Neutrophil (primary cell): ENCODE results near the gene G6PC3.

Experiments used
- H3K27ac ChIP-seq: fragments of 200-600 bp; sonication (generic); 2 replicates; pipeline ENCODE4 v1.5.1; 2016; ENCODE audit warnings: mild to moderate bottlenecking, moderate library complexity
- H3K27me3 ChIP-seq: fragments of 200-600 bp; sonication (generic); 2 replicates; pipeline ENCODE4 v1.6.0; 2016; ENCODE audit warnings: mild to moderate bottlenecking
- H3K36me3 ChIP-seq: fragments of 200-600 bp; sonication (generic); 2 replicates; pipeline ENCODE4 v1.5.1; 2017
- H3K4me1 ChIP-seq, 2 experiments: fragments of 200-600 bp in 1 of 2; sonication (generic) in 1 of 2; 1 replicate in 1 of 2; 2 replicates in 1 of 2; pipeline versions ENCODE4 v1.5.1 to v1.6.1; 2013 to 2016; ENCODE audit warnings: low read depth in 1 of 2, low read length in 1 of 2, mild to moderate bottlenecking in 1 of 2, moderate library complexity in 1 of 2; ENCODE audit not compliant: control insufficient read depth in 1 of 2, insufficient read depth in 1 of 2
- H3K4me3 ChIP-seq, 2 experiments: fragments of 200-600 bp in 1 of 2; sonication (generic) in 1 of 2; 1 replicate in 1 of 2; 2 replicates in 1 of 2; pipeline ENCODE4 v1.5.1; 2013 to 2016; ENCODE audit warnings: low read depth in 1 of 2, low read length in 1 of 2, mild to moderate bottlenecking in 1 of 2, moderate library complexity in 1 of 2
- H3K9me3 ChIP-seq: fragments of 200-600 bp; sonication (generic); 2 replicates; pipeline ENCODE4 v1.5.1; 2016
- TF ChIP-seq, protein P1 (sequence below): fragments of 200-600 bp; sonication (generic); IDR thresholded peaks from 2 replicates; pipeline ENCODE4 v1.5.1; 2016; ENCODE audit warnings: antibody characterized with exemption

G6PC3 gene

DNA sequence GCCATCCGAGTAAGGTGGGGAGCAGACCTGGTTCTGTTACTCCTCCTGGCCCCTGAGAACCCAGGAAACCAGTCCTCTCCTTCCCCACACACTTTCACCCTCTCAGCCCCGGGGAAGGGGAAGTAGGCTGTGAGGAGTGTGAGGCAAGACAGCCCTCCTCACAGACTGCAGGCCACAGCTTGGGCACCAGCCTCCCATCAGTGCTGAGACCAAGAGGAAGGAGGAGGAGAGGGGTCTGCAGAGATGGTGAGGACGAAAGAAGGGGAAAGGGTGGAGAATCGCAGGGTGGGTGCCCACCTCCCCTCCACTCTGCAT lies 7.0 kb downstream of the G6PC3 start:
- peak overlapping the region; percentile 82 for H3K27ac ChIP-seq
- no peaks in the 10 kb centered on the region for H3K27me3 ChIP-seq
- H3K9me3 ChIP-seq: no peaks in the 10 kb centered on the region
- TF ChIP-seq, protein P1, sequence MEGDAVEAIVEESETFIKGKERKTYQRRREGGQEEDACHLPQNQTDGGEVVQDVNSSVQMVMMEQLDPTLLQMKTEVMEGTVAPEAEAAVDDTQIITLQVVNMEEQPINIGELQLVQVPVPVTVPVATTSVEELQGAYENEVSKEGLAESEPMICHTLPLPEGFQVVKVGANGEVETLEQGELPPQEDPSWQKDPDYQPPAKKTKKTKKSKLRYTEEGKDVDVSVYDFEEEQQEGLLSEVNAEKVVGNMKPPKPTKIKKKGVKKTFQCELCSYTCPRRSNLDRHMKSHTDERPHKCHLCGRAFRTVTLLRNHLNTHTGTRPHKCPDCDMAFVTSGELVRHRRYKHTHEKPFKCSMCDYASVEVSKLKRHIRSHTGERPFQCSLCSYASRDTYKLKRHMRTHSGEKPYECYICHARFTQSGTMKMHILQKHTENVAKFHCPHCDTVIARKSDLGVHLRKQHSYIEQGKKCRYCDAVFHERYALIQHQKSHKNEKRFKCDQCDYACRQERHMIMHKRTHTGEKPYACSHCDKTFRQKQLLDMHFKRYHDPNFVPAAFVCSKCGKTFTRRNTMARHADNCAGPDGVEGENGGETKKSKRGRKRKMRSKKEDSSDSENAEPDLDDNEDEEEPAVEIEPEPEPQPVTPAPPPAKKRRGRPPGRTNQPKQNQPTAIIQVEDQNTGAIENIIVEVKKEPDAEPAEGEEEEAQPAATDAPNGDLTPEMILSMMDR: no peak
- H3K36me3 ChIP-seq: peaks cover 69% of the 10 kb centered on the region
- H3K4me1 ChIP-seq: peaks cover 14 to 17% of the 10 kb centered on the region in 2 experiments
- H3K4me3 ChIP-seq: no peak overlapping the region

DNA sequence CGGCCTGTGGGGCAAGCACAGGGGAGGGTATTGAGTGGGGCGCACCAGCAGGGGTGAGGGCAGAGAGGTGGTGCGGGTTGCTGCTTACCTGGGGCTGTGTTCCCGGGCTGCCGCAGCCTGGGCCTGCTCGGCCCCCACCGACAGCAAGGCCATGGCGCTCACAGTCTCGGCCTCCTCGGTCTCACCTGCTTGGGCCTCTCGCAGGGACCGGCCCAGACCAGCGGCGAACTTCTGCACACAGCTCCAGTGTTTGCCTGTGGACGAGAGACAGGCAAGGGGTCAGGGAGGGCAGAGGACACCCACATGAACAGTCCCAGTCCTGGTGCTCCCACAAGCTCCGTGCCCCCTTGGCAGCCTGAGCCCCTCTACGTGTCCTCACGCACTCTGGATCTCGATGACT lies 7.9 kb downstream of the G6PC3 start:
- H3K36me3 ChIP-seq: peaks cover 78% of the 10 kb centered on the region
- no peak overlapping the region for H3K4me3 ChIP-seq
- H3K4me1 ChIP-seq: peaks cover 14 to 17% of the 10 kb centered on the region in 2 experiments
- peak overlapping the region; percentile 82 for H3K27ac ChIP-seq
- no peaks in the 10 kb centered on the region for H3K9me3 ChIP-seq
- H3K27me3 ChIP-seq: no peaks in the 10 kb centered on the region
- TF ChIP-seq, protein P1: no peak

DNA sequence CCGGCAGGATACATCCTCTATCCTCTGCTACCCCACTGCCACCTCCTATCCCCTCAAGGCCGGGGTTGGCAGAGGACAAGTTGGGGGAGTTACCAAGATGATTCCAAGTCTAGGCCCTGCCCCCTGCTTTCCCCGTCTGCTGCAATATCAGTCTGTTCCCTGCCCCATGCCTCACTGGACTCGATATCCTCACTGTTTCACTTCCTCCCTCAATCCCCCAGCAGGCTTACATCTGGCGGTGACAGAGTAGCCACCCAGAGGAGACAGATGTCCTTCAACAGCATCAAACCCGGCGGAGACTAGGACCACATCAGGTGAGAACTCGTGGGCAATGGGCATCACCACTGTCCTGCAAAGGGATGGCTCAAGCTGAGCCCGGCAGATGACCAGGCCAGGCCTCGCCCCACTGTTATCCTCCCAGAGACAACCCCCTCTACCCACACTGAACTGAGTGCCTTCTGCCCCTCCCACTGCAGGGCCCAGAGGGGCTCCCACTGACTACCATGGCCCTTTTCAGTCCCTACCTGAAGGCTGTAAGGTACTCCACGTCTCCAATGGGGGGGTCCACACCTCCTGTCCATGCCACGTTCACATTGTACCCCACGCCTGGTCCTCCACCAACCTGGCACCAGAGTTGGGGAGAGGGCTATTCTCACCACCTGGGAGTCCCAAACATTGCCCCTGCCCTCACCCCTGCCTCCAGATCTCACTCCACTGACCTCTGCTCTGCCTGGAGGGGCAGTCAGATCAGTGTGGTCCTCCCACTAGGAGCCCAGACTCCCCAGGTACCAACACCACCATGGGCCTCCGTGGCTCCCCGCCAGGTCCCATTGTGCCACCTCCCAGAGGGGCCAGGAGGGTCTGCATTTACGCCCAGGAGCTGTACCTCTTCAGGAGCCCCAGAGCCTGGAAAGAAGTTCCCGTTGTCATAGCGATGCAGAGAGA lies 9.6 kb downstream of the G6PC3 start:
- Histone ChIP-seq H3K4me3 (no peak overlapping the region), H3K27me3 (no peaks in the 10 kb centered on the region), H3K27ac (no peak overlapping the region), H3K9me3 (no peaks in the 10 kb centered on the region), H3K36me3 (peaks cover 89% of the 10 kb centered on the region), H3K4me1 (peaks cover 14 to 17% of the 10 kb centered on the region in 2 experiments)
- TF ChIP-seq, protein P1: no peak

DNA sequence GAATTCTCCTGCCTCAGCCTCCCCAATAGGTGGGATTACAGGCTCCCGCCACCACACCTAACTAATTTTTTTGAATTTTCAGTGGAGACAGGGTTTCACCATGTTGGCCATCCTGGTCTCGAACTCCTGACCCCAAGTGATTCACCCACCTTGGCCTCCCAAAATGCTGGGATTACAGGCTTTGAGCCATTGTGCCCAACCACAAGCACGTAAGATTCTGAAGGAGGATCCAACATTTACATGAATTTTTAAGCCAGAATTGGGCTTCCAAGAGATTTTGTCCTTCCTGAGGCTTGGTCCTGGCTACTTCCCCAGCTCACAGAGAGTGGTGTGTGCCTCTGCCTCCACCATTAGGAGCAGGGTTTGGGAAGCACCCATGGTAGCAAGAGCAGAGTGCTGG lies 11.1 kb downstream of the G6PC3 start:
- Histone ChIP-seq H3K27ac (no peak overlapping the region), H3K36me3 (peaks cover 92% of the 10 kb centered on the region), H3K4me1 (peaks cover 14 to 16% of the 10 kb centered on the region in 2 experiments), H3K9me3 (no peaks in the 10 kb centered on the region), H3K27me3 (no peaks in the 10 kb centered on the region), H3K4me3 (no peak overlapping the region)
- TF ChIP-seq, protein P1: no peak

DNA sequence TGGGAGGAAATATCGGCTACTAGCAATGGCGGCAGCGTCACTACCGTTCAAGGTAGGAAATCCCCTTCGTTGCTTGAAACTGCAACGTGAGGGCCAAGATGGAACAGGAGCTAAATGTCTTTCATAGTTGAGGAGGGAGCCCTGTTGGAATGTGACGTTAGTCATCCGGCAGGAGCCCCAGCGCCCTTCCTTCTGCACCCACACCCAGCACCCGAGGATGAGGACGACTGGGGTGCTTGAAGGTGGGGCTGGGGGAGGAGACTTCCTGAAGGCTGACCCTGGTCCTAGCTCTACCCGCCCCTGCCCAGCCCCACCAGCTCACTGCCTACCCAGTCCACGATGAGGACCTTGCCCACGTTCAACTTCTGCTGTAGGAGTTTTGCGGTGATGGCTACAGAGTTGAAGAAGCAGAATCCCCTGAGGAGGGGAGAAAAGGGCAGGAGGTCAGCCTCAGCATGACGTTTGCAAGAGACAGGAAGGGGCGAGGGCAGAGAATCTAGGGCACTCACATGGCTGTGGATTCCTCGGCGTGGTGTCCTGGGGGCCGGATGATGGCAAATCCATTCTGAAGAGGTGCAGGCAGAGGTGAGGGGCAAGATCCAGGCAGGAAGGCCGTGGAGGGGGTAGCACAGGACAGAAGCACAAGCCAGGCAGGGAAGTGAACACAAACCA lies 11.9 kb downstream of the G6PC3 start:
- no peaks in the 10 kb centered on the region for H3K9me3 ChIP-seq
- peaks cover 7 to 8% of the 10 kb centered on the region in 2 experiments for H3K4me1 ChIP-seq
- no peak overlapping the region for H3K27ac ChIP-seq
- H3K27me3 ChIP-seq: no peaks in the 10 kb centered on the region
- H3K4me3 ChIP-seq: no peak overlapping the region
- H3K36me3 ChIP-seq: peaks cover 99% of the 10 kb centered on the region
- TF ChIP-seq, protein P1: no peak
